ENCODE measurements around the gene DCTN5. TPM values are rescaled to one million over a fixed set of nuclear protein-coding genes. Genes with fewer than 3 reads are reported as not detected.

The DCTN5 gene
- polyA plus RNA-seq, 12 donors: 30.1 to 58.0 (median 45.5) TPM; not detected in 1

GRCh38 chr16:23650674-23651416 is 9.6 kb downstream of the DCTN5 start:
- DNase-seq: no peak

DNA sequence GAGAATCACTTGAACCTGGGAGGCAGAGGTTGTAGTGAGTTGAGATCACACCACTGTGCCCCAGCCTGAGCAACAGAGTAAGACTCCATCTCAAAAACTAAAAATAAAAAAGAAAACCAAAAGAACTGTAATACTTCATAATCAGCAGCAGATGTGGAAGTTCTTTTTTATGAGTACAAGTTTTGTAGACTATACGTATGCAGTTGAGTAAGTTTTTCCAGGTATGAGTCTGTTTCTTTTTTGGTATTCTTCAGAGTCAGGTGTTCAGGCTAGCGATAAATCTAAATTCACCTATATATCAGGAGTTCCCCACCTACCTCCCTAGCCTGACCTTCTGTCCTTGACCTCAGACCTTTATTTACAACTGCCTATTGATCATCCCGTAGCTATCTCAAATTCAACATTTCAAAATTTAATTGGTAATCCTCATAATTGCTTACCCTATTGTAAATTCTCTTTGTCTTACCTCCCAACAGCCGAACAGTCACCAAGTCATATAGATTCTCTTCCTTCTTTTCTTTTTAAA is 10.7 kb downstream of the DCTN5 start:
- no peak for DNase-seq

- no peak for DNase-seq
Measured at GRCh38 chr16:23663918-23664317, 22.7 kb downstream of the DCTN5 start.

DNA sequence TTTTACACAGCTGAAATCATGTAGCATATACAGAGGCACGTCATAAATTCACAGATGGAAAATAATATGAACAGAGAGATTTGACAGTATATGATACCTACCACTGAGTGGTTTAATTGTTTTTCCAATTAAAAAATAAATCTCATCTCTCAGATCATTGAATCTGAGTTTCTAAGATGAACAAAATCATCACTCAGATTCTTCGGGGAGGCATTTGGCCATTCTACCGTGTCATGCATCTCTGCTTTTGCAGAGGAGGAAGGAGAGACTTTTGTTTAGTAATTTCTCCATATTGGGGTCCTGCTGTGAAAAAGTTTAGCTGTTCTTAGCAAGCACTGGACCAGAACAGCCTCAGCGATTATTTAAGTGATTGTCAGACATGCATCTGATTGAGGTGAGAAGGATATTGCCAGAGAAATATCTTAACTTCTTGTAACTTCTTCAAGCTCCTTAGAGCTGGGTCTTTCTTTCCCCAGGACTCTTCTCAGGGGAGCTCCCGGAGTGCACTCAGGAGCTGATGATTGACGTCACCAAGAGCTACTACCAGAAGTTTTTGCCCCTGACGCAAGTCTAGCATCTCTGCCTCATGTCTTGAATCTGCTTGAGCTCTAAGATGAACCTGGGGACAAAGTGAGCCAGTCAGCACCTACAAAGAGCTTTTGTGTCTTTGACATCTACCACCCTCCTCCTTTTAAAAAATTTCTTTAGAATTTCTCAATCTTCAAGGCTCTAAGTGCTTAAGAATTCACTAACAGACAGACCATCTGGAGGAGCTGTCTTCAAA is 25.5 kb downstream of the DCTN5 start:
- DNase-seq: no peak

DNA sequence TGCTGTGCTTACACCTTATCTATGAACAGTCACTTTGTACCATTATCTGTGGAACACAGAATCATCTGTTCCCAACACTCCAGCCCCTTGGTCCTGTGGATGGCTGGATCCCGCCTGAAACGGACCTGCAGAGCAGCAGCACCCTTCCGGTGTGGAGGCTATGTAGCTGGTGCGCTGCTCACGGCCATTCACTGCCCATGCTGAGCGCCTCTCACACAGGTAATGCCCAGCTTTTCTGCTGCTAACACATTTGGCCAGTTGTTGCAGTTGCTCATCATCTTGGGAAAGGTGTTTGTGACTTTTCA is 26.0 kb downstream of the DCTN5 start:
- DNase-seq: no peak

DNA sequence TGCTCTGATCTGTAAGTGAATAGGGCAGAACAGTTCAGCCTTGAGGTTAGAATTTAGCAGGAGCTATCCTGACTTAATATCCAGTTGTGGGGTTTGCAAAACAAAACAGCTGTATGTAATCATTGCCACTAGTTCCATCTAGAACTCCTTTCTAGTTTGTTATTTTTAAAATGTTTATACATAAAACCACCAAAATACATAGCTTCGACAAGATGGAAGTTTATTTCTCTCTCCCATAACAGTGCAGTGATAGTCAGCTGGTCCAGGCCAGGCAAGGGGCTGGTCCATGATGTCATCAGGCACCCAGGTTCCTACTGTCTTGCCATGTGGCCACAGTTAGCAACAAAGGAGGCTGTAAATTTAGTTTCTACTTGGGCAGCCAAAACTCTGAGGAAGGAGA is 27.0 kb downstream of the DCTN5 start:
- no peak for DNase-seq

DNA sequence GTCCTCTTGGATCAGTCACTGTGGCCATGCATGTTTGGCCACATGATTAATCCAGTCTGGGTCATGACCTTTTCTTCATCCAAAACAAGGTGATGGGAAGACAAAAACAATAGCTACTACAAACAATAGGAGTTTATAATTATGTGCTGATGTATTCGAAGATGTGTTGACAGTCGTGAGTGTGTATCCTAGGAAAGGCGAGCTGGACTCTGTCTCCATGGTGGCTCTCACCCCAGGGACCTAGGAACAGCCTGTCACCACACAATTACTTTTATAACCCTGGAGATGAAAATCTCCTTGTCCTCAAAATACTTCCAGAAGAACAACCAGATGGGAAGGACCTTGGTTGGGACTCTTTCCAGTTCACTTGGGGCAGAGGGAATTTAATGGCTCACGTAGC is 27.6 kb downstream of the DCTN5 start:
- no peak for DNase-seq

- no peak for DNase-seq
Measured at GRCh38 chr16:23670137-23670776, 29.0 kb downstream of the DCTN5 start.

DNA sequence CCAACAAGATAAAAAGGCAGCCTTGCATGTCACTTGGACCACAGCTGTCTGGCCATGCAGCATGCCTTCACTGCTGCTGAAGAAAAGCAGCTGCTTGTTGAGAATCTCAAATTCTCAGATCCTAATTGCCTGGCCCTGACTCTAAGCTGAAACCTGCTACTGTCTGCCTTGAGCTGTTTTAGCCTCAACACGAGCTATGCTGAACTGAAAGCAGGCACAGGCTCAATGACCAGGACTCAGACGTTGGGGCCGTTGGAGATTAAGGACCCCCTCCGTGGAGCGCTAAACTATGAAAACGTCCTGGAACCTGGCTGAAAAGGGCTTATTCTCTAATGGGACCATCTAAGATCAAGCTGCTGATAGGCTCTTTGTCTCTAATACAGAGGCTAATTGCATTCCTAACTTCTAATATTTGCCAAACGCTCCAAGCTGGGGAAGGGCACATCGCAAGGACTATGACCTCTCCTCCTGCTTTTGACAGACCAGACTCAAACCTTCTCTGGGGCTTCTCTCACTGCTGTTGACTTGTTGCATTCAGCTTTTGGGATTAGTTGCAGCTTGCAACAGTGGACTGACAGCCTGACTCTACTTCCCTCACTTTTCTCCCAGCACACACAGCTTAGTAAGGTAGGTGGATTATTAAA is 32.8 kb downstream of the DCTN5 start:
- no peak for DNase-seq

- no peak for DNase-seq
Measured at GRCh38 chr16:23676924-23677480, 35.7 kb downstream of the DCTN5 start.

DNA sequence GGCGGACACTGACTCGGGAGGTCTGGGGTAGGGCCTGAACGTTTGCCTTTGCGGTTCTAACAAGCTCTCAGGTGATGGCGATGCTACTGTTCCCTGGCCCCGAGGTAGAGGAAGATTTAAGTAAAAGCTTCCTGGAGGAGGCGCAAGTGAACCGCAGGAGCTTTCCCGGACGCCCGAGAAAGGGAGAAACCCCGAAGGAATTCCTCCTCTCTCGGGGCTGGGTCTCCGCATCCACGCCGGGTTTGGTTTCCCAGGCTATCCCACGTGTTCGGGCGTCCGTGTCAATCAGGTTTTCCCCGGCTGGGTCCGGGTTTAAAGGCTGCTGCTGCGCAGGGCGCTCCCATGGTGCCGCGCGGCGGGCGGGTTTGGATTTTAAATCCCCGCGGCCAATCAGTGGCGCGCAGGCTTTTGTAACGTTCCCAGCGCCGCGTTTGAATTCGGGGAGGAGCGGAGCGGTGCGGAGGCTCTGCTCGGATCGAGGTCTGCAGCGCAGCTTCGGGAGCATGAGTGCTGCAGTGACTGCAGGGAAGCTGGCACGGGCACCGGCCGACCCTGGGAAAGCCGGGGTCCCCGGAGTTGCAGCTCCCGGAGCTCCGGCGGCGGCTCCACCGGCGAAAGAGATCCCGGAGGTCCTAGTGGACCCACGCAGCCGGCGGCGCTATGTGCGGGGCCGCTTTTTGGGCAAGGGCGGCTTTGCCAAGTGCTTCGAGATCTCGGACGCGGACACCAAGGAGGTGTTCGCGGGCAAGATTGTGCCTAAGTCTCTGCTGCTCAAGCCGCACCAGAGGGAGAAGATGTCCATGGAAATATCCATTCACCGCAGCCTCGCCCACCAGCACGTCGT is 37.4 kb downstream of the DCTN5 start, which contains the start of gene PLK1:
Gene PLK1, plus strand, starts transcription at position 460 of the 844 bp plus-strand sequence. Its CDS starts 44 bp downstream, at position 504.
- peak; percentile 82 for DNase-seq

- DNase-seq: no peak
Measured at GRCh38 chr16:23679274-23679985, 38.2 kb downstream of the DCTN5 start.

DNA sequence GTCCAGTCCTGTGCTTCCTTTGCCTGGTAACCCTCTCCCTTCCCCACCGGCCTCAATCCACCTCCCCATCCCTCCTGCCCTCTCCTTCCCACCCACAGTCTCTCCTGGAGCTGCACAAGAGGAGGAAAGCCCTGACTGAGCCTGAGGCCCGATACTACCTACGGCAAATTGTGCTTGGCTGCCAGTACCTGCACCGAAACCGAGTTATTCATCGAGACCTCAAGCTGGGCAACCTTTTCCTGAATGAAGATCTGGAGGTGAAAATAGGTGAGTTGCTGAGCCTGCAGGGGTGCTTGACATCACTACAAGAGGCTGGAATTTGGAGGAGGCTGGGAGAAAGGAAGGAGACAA is 38.7 kb downstream of the DCTN5 start:
- no peak for DNase-seq

- no peak for DNase-seq
Measured at GRCh38 chr16:23682181-23682580, 40.9 kb downstream of the DCTN5 start.

DNA sequence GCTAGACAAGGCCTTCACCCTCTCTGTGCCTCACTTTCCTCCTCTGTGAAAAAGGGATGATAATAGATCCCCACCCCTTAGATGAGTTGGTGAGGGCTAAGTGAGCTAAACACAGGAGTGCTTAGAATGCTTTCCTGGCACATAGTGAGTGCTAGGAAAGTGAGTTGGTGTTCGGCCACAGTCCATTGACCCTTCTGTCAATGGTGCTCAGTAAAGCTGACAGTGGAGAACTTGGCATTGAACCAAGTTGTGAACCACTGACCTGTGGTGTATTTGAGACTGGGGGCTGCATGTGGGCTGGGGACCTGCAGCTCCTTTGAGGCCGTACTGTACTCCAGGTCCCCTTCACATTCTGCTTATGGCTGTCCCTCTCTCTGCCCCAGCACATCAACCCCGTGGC is 42.2 kb downstream of the DCTN5 start:
- DNase-seq: no peak

DNA sequence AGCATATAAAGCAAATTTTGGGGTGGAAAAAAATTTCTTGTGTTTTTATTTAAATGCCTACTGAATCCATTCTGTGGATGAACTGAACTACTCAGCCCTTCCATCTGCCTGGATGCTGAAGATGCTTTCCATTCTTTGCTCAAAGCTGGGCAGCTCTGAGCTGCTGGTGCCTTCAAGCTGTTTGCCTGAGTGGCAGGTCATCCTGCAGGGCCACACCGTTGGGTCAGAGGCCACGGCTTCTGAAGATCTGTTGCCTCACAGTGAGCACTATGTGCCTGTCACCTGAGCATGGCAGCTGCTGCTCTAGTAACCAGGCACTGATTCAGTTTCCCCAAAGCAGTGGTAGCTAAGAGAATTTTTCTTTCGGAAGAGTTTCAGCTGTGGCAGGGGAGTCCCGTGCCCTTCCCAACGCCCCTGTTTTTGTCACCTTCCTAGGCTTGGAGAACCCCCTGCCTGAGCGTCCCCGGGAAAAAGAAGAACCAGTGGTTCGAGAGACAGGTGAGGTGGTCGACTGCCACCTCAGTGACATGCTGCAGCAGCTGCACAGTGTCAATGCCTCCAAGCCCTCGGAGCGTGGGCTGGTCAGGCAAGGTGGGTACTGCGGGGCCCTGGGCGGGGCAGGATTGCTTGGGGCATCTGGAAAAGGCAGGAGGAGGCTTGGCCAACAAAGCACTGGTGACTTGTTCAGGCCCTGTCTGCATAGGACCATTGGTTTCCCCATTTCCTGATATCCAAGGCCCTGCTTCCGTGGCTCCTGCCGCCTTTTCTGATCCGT is 46.0 kb downstream of the DCTN5 start:
- no peak for DNase-seq

- DNase-seq: no peak
Measured at GRCh38 chr16:23689442-23690187, 48.3 kb downstream of the DCTN5 start.

- DNase-seq: no peak
Measured at GRCh38 chr16:23690771-23691482, 49.7 kb downstream of the DCTN5 start.

Data from muscle of arm (tissue), 12 donors.